ENCODE results near the gene L3MBTL4.

The L3MBTL4 gene

GRCh38 chr18:6414723-6415417 lies at the start of gene L3MBTL4:
Gene L3MBTL4 (minus strand): TSS chr18:6414911. CDS start chr18:6311625, 103,286 bp downstream.
- no peak for TF ChIP-seq CTCF (IDR thresholded peaks at IDR 0.05)
- Mint-ChIP-seq H3K27me3 (ENCODE audit: low read depth, poor library complexity) (peaks cover 78% of the 10 kb centered on the region), H3K9me3 (peaks cover 11% of the 10 kb centered on the region), H3K4me3 (peak within 1 kb of the TSS; percentile 86), H3K36me3 (ENCODE audit: low read depth) (no peaks in the 10 kb centered on the region), H3K27ac (no peak within 1 kb of the TSS), H3K4me1 (peaks cover 9% of the 10 kb centered on the region)
- peak; percentile 52 for DNase-seq

GRCh38 chr18:6452194-6452593 lies 37.5 kb upstream of the L3MBTL4 start:
- Mint-ChIP-seq H3K4me1 (peaks cover 7% of the 10 kb centered on the region), H3K36me3 (ENCODE audit: low read depth) (no peaks in the 10 kb centered on the region), H3K27me3 (ENCODE audit: low read depth, poor library complexity) (peaks cover 8% of the 10 kb centered on the region), H3K4me3 (no peak overlapping the region), H3K9me3 (no peaks in the 10 kb centered on the region), H3K27ac (no peak overlapping the region)
- no peak for DNase-seq
- no peak for TF ChIP-seq CTCF (IDR thresholded peaks at IDR 0.05)

- no peak for TF ChIP-seq CTCF (IDR thresholded peaks at IDR 0.05)
- peaks cover 24% of the 10 kb centered on the region for H3K4me1 Mint-ChIP-seq
- no peaks in the 10 kb centered on the region for H3K36me3 Mint-ChIP-seq (ENCODE audit: low read depth)
- no peak overlapping the region for H3K27ac Mint-ChIP-seq
- H3K4me3 Mint-ChIP-seq: no peak overlapping the region
- H3K9me3 Mint-ChIP-seq: no peaks in the 10 kb centered on the region
- peaks cover 8% of the 10 kb centered on the region for H3K27me3 Mint-ChIP-seq (ENCODE audit: low read depth, poor library complexity)
- no peak for DNase-seq
Measured at GRCh38 chr18:6449213-6449612, 34.5 kb upstream of the L3MBTL4 start.

- Mint-ChIP-seq H3K4me1 (peaks cover 27% of the 10 kb centered on the region), H3K36me3 (ENCODE audit: low read depth) (no peaks in the 10 kb centered on the region), H3K4me3 (no peak overlapping the region), H3K9me3 (no peaks in the 10 kb centered on the region), H3K27ac (no peak overlapping the region), H3K27me3 (ENCODE audit: low read depth, poor library complexity) (peaks cover 7% of the 10 kb centered on the region)
- no peak for TF ChIP-seq CTCF (IDR thresholded peaks at IDR 0.05)
- no peak for DNase-seq
Measured at GRCh38 chr18:6444466-6445228, 29.9 kb upstream of the L3MBTL4 start.

- Mint-ChIP-seq H3K27me3 (ENCODE audit: low read depth, poor library complexity) (peaks cover 7% of the 10 kb centered on the region), H3K9me3 (no peaks in the 10 kb centered on the region), H3K4me3 (no peak overlapping the region), H3K4me1 (peaks cover 20% of the 10 kb centered on the region), H3K36me3 (ENCODE audit: low read depth) (no peaks in the 10 kb centered on the region), H3K27ac (no peak overlapping the region)
- DNase-seq: no peak
- TF ChIP-seq CTCF (IDR thresholded peaks at IDR 0.05): no peak
Measured at GRCh38 chr18:6441200-6441599, 26.5 kb upstream of the L3MBTL4 start.
